PC-3 (cell line): Measurements from ENCODE around the gene SARNP. TPM values are rescaled to one million over a fixed set of nuclear protein-coding genes. Genes with fewer than 3 reads are reported as not detected.

Experiments
- ATAC-seq: fragments of 200-7000 bp; cut with Tn5 transposase; 2 replicates; pipeline ENCODE4 v1.9.1; 2020; ENCODE audit warnings: mild to moderate bottlenecking, moderate library complexity
- BruUV-seq: library from RNA; stranded (reverse); fragments of 400-500 nt; replicated peaks from 2 replicates; lab custom pipeline; 2021; lab: Mats Ljungman, UMichigan
- CTCF ChIA-PET: fragments of 300-600 bp; sonication (Branson Sonifier 250); formaldehyde crosslinking; loops from one replicate; lab custom pipeline; 2022; ENCODE audit warnings: antibody characterized with exemption; lab: Charles Lee
- POLR2A ChIA-PET: fragments of 300-600 bp; sonication (Branson Sonifier 250); formaldehyde crosslinking; loops from one replicate; lab custom pipeline; 2022; ENCODE audit warnings: antibody characterized with exemption; ENCODE audit not compliant: unreplicated experiment; lab: Charles Lee
- DNase-seq: peaks from one replicate; pipeline ENCODE4 v3.0.0-alpha.2; 2015
- H2AFZ ChIP-seq: fragments of 300-600 bp; sonication (generic); 2 replicates; pipeline ENCODE4 v1.6.0; 2016; ENCODE audit warnings: antibody characterized with exemption, low read length
- H3F3A ChIP-seq: fragments of 300-600 bp; sonication (generic); one replicate; pipeline ENCODE4 v1.6.0; 2017; ENCODE audit warnings: antibody characterized with exemption, low read length, control low read depth, mild to moderate bottlenecking; ENCODE audit not compliant: unreplicated experiment
- H3K27ac ChIP-seq: fragments of 300-600 bp; sonication (generic); 2 replicates; pipeline ENCODE4 v1.5.1; 2016; ENCODE audit warnings: mild to moderate bottlenecking, low read length
- H3K27me3 ChIP-seq: fragments of 300-600 bp; sonication (generic); 2 replicates; pipeline ENCODE4 v1.6.1; 2016; ENCODE audit warnings: low read length, mixed read lengths
- H3K36me3 ChIP-seq: fragments of 300-600 bp; sonication (generic); 2 replicates; pipeline ENCODE4 v1.6.1; 2016; ENCODE audit warnings: low read depth, mixed run types, low read length, mixed read lengths
- H3K4me1 ChIP-seq: fragments of 300-600 bp; sonication (generic); 2 replicates; pipeline ENCODE4 v1.5.1; 2016; ENCODE audit warnings: low read length; ENCODE audit not compliant: insufficient read depth
- H3K4me2 ChIP-seq: fragments of 300-600 bp; sonication (generic); 2 replicates; pipeline ENCODE4 v1.6.0; 2016; ENCODE audit warnings: low read length
- H3K4me3 ChIP-seq: fragments of 300-600 bp; sonication (generic); 2 replicates; pipeline ENCODE4 v1.5.1; 2016; ENCODE audit warnings: mild to moderate bottlenecking, low read length, mixed read lengths
- H3K79me2 ChIP-seq: fragments of 300-600 bp; sonication (generic); 2 replicates; pipeline ENCODE4 v1.6.1; 2017; ENCODE audit warnings: low read length, mixed read lengths
- H3K9ac ChIP-seq: fragments of 300-600 bp; sonication (generic); 2 replicates; pipeline ENCODE4 v1.6.0; 2016; ENCODE audit warnings: mild to moderate bottlenecking, low read length
- H3K9me2 ChIP-seq: fragments of 300-600 bp; sonication (generic); replicated peaks from 2 replicates; pipeline ENCODE4 v1.6.1; 2016; ENCODE audit warnings: mixed run types, low read length, mixed read lengths
- H3K9me3 ChIP-seq: fragments of 300-600 bp; sonication (generic); 2 replicates; pipeline ENCODE4 v1.6.1; 2016; ENCODE audit warnings: low read length, mixed read lengths
- H4K20me1 ChIP-seq: fragments of 300-600 bp; sonication (generic); 2 replicates; pipeline ENCODE4 v1.6.1; 2016; ENCODE audit warnings: low read length, mixed read lengths
- CTCF ChIP-seq: fragments of 300-600 bp; sonication (generic); conservative IDR thresholded peaks from 2 replicates; pipeline ENCODE4 v1.5.1; 2017; ENCODE audit warnings: antibody characterized with exemption, low read depth, mild to moderate bottlenecking, low read length
- EZH2 ChIP-seq: fragments of 300-600 bp; sonication (generic); IDR thresholded peaks from one replicate; pipeline ENCODE4 v1.6.1; 2017; ENCODE audit warnings: antibody characterized with exemption, mild to moderate bottlenecking, low read length; ENCODE audit not compliant: unreplicated experiment
- EZH2phosphoT487 ChIP-seq: fragments of 300-600 bp; sonication (generic); IDR thresholded peaks from 2 replicates; pipeline ENCODE4 v1.6.1; 2018; ENCODE audit warnings: mild to moderate bottlenecking, antibody characterized with exemption, low read length, borderline replicate concordance
- intact Hi-C: fragments of 100-400 bp; cut with micrococcal nuclease; formaldehyde crosslinking; loops from 2 replicates; pipeline ENCODE4 v1.9.0; 2023
- total RNA-seq: library from RNA; depleted of rRNA; stranded (reverse); fragments of >200 nt; gene quantifications from 2 replicates; pipeline ENCODE4 v1.2.3, GENCODE V29; 2014

Gene SARNP
- total RNA-seq, 1 experiment from 2014 or later: 103 TPM

- POLR2A ChIA-PET: interaction anchor here (0.7 kb wide), 1 partner anchor 404 kb away, joined by 5 read pairs; no protein-coding TSS in a partner anchor
- intact Hi-C loops: no loop called here
- Histone ChIP-seq H3K27me3 (no peaks in the 10 kb centered on the region), H3K79me2 (peaks cover 100% of the 10 kb centered on the region), H3K36me3 (peaks cover 16% of the 10 kb centered on the region; the same call in 1 of the 2 replicates), H3K4me3 (no peak overlapping the region), H3K9me2 (no peaks in the 10 kb centered on the region), H3K9ac (no peak overlapping the region), H2AFZ (no peak overlapping the region), H3K27ac (no peak overlapping the region), H4K20me1 (peaks cover 18% of the 10 kb centered on the region), H3K9me3 (no peaks in the 10 kb centered on the region), H3K4me1 (peaks cover 13% of the 10 kb centered on the region), H3F3A (no peaks in the 10 kb centered on the region), H3K4me2 (no peak overlapping the region)
- BruUV-seq: no TSS peak
- DNase-seq (no peak), ATAC-seq (no peak)
- no peak for TF ChIP-seq CTCF
- TF ChIP-seq EZH2: no peak
- no peak for TF ChIP-seq EZH2phosphoT487
- CTCF ChIA-PET: no interaction called here
These were observed 5.4 kb downstream of the SARNP start for GRCh38 chr12:55812088-55812487.

GRCh38 chr12:55809274-55809673 lies 8.2 kb downstream of the SARNP start:
- BruUV-seq: no TSS peak
- Histone ChIP-seq H3K9ac (no peak overlapping the region), H3K27me3 (no peaks in the 10 kb centered on the region), H3K9me2 (no peaks in the 10 kb centered on the region), H3K36me3 (peaks cover 19% of the 10 kb centered on the region; the same call in 1 of the 2 replicates), H4K20me1 (peaks cover 10% of the 10 kb centered on the region; the same call in 1 of the 2 replicates), H3K27ac (no peak overlapping the region), H3K4me2 (no peak overlapping the region), H3K79me2 (peaks cover 96% of the 10 kb centered on the region), H3K9me3 (no peaks in the 10 kb centered on the region), H3K4me3 (no peak overlapping the region), H3F3A (no peaks in the 10 kb centered on the region), H2AFZ (no peak overlapping the region), H3K4me1 (no peaks in the 10 kb centered on the region)
- CTCF ChIA-PET: no interaction called here
- DNase-seq: no peak
- no peak for ATAC-seq
- TF ChIP-seq EZH2: no peak
- TF ChIP-seq CTCF: no peak
- no peak for TF ChIP-seq EZH2phosphoT487
- intact Hi-C loops: no loop called here
- POLR2A ChIA-PET: interaction anchor here (0.8 kb wide), 1 partner anchor 164 kb away, joined by 5 read pairs; no protein-coding TSS in a partner anchor

DNA sequence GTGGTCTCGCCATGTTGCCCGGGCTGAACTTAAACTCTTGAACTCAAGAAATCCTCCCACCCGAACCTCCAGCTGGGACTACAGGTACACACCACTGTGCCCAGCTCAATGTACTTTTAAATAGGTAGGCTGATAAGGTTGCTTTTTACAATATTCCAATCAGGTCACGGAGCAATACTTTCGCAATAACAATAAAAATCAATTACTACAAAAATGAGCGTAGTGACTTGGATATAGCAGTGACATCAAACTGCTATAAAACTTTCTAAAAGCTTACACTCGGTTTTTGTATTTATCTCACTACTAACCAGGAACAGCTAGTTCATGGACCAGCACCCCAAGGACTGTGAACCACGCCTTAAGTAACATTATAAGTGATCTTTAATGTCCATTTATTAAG lies 10.5 kb downstream of the SARNP start:
- DNase-seq (no peak), ATAC-seq (no peak)
- Histone ChIP-seq H3K27ac (no peak overlapping the region), H3K9me3 (no peaks in the 10 kb centered on the region), H3K79me2 (peaks cover 86% of the 10 kb centered on the region), H3K27me3 (no peaks in the 10 kb centered on the region), H3K4me2 (no peak overlapping the region), H3F3A (no peaks in the 10 kb centered on the region), H3K9me2 (no peaks in the 10 kb centered on the region), H3K9ac (no peak overlapping the region), H4K20me1 (peaks cover 8% of the 10 kb centered on the region; the same call in 1 of the 2 replicates), H3K4me1 (no peaks in the 10 kb centered on the region), H2AFZ (no peak overlapping the region), H3K4me3 (no peak overlapping the region), H3K36me3 (peaks cover 28% of the 10 kb centered on the region)
- ChIA-PET POLR2A (no interaction called here), CTCF (no interaction called here)
- no TSS peak for BruUV-seq
- TF ChIP-seq EZH2phosphoT487 (no peak), CTCF (no peak), EZH2 (no peak)
- intact Hi-C loops: no loop called here
